Keratinocyte (primary cell): Measurements from ENCODE around the gene SEPTIN5.

Source experiments
- EZH2 ChIP-seq: IDR thresholded peaks from one replicate; pipeline ENCODE4 v1.6.1; 2012; ENCODE audit warnings: inconsistent platforms, mild to moderate bottlenecking, low read length, moderate library complexity
- TF ChIP-seq, protein P1 (sequence below), 3 experiments: IDR thresholded peaks in 1 of 3; conservative IDR thresholded peaks in 1 of 3; optimal IDR thresholded peaks in 1 of 3; 2 replicates in 2 of 3; 3 replicates in 1 of 3; pipeline versions ENCODE3 to v1.5.1; 2011; ENCODE audit warnings: low read length in 3 of 3, mild to moderate bottlenecking in 3 of 3, moderate library complexity in 2 of 3, control low read depth in 1 of 3, inconsistent platforms in 1 of 3; ENCODE audit not compliant: insufficient read depth in 2 of 3; ENCODE audit errors: extremely low read depth in 1 of 3

- TF ChIP-seq, protein P1, sequence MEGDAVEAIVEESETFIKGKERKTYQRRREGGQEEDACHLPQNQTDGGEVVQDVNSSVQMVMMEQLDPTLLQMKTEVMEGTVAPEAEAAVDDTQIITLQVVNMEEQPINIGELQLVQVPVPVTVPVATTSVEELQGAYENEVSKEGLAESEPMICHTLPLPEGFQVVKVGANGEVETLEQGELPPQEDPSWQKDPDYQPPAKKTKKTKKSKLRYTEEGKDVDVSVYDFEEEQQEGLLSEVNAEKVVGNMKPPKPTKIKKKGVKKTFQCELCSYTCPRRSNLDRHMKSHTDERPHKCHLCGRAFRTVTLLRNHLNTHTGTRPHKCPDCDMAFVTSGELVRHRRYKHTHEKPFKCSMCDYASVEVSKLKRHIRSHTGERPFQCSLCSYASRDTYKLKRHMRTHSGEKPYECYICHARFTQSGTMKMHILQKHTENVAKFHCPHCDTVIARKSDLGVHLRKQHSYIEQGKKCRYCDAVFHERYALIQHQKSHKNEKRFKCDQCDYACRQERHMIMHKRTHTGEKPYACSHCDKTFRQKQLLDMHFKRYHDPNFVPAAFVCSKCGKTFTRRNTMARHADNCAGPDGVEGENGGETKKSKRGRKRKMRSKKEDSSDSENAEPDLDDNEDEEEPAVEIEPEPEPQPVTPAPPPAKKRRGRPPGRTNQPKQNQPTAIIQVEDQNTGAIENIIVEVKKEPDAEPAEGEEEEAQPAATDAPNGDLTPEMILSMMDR (optimal IDR thresholded peaks at IDR 0.05 in 1 of 3, IDR thresholded peaks at IDR 0.05 in 1 of 3, conservative IDR thresholded peaks at IDR 0.05 in 1 of 3; ENCODE audit: extremely low read depth in 1 of 3, insufficient read depth in 2 of 3, low read length in 3 of 3), result no peak
- no peak for TF ChIP-seq EZH2
These were observed 5.8 kb upstream of the SEPTIN5 start for GRCh38 chr22:19708321-19709011.
